Muscle layer of colon (tissue), 2 donors: ENCODE results near the gene TRANK1.

Source experiments
- H3K27ac ChIP-seq: one replicate; pipeline ENCODE4 v1.7.0; 2013; ENCODE audit warnings: low read depth, mild to moderate bottlenecking, low read length, moderate library complexity
- H3K27me3 ChIP-seq, 2 donors: one replicate each; pipeline ENCODE4 v1.7.0; 2013; ENCODE audit warnings: low read length in 2 of 2, mild to moderate bottlenecking in 2 of 2; ENCODE audit not compliant: insufficient read depth in 2 of 2, control insufficient read depth in 1 of 2
- H3K36me3 ChIP-seq: one replicate; pipeline ENCODE4 v1.7.0; 2013; ENCODE audit warnings: mild to moderate bottlenecking, low read length; ENCODE audit not compliant: insufficient read depth
- H3K4me1 ChIP-seq: one replicate; pipeline ENCODE4 v1.7.0; 2013; ENCODE audit warnings: mild to moderate bottlenecking, low read length; ENCODE audit not compliant: insufficient read depth
- H3K4me3 ChIP-seq, 2 donors: one replicate each; pipeline ENCODE4 v1.7.0; 2013; ENCODE audit warnings: low read length in 2 of 2, low read depth in 1 of 2, mild to moderate bottlenecking in 1 of 2, moderate library complexity in 1 of 2
- H3K9ac ChIP-seq: one replicate; pipeline ENCODE4 v1.7.0; 2013; ENCODE audit warnings: low read length
- H3K9me3 ChIP-seq: one replicate; pipeline ENCODE4 v1.7.0; 2013; ENCODE audit warnings: mild to moderate bottlenecking, low read length
- donor health status: abdominal sarcoma.
- donor health status: Adenocarcinoma of cecum.

Gene TRANK1

DNA sequence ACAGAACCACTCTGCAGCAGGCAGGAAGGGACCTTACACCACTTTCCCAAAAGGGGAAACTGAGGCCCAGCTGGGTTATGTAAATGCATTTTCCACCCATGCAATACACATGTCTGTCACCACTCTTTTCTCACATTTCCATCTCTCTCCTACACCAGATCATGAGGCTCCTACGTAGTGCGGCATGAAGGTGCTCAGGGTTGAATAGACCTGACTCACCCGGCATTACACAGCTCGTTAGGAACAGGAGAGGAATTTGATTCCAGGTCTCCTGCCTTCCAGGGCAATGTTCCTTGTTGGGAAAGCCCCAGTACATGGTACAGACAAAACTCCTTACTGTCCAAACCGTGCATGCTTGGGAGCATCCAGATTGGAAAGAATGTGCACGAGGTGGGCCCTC is 118.6 kb downstream of the TRANK1 start:
- H3K4me3 ChIP-seq: no peak overlapping the region
- H3K9ac ChIP-seq: no peak overlapping the region
- no peak overlapping the region for H3K27ac ChIP-seq
- no peaks in the 10 kb centered on the region for H3K27me3 ChIP-seq
- peaks cover 17% of the 10 kb centered on the region for H3K36me3 ChIP-seq
- no peaks in the 10 kb centered on the region for H3K4me1 ChIP-seq
- no peaks in the 10 kb centered on the region for H3K9me3 ChIP-seq

DNA sequence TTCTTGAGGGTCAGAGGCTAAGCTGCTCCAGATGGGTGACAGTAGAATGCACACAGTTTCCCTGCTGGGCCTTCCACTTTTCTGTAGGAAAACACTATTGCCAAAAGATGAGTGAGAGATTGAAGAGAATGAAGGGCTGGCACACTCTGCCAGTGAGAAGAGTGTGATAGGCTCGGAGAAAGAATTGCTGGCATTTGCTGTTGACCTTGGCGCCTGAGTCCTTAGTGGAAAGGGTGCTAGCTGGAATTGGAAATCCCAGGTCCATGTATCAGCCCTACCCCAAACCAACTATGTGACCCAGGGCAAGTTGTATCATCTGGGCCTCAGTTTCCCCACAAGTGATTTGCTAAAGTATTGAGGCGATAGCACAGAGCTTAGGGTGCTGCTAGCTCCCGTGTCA is 120.4 kb downstream of the TRANK1 start:
- Histone ChIP-seq H3K4me3 (no peak overlapping the region), H3K36me3 (peaks cover 17% of the 10 kb centered on the region), H3K27me3 (no peaks in the 10 kb centered on the region), H3K27ac (no peak overlapping the region), H3K4me1 (no peaks in the 10 kb centered on the region), H3K9ac (no peak overlapping the region), H3K9me3 (no peaks in the 10 kb centered on the region)

DNA sequence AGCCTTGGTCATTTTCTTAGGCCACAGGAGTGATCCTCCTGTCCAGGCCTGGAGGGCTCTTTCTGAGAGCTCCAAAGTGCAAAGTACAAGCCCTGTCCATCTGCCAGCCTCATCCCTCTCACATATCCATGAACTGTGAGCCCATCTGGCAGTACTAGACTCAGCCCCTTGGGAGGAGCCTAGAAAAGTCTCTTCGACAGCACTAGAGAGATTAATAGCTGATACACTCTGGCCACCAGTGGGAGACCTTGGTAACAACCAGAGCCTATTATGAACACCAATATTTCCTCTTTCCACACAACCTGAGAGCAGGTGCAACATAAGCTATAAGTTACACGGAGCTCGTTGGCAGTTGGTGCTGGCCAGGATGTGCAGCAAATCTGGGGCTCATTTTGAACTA is 121.0 kb downstream of the TRANK1 start:
- Histone ChIP-seq H3K4me1 (no peaks in the 10 kb centered on the region), H3K4me3 (no peak overlapping the region), H3K27me3 (no peaks in the 10 kb centered on the region), H3K27ac (no peak overlapping the region), H3K9ac (no peak overlapping the region), H3K9me3 (no peaks in the 10 kb centered on the region), H3K36me3 (peaks cover 17% of the 10 kb centered on the region)

DNA sequence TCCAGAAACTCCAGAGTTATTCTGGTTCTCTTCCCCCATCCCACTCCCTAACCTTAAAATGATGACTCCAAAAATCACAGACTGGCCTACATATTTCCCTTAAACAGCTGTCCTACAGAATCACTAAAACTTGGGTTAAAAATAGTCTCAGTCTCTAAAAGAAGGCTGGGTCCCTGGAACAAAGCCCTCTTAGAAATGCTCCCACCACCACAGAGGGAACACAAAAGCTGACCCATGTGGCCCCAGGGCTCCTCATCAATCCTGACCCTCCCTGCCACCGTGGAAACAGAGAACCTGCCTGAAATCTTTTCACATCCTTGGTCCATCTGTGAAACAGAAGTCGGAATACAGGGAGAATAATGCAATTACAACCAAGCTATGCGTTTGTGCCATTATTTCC is 124.8 kb downstream of the TRANK1 start:
- Histone ChIP-seq H3K9me3 (no peaks in the 10 kb centered on the region), H3K4me1 (no peaks in the 10 kb centered on the region), H3K27ac (no peak overlapping the region), H3K36me3 (no peaks in the 10 kb centered on the region), H3K4me3 (no peak overlapping the region), H3K9ac (no peak overlapping the region), H3K27me3 (no peaks in the 10 kb centered on the region)

DNA sequence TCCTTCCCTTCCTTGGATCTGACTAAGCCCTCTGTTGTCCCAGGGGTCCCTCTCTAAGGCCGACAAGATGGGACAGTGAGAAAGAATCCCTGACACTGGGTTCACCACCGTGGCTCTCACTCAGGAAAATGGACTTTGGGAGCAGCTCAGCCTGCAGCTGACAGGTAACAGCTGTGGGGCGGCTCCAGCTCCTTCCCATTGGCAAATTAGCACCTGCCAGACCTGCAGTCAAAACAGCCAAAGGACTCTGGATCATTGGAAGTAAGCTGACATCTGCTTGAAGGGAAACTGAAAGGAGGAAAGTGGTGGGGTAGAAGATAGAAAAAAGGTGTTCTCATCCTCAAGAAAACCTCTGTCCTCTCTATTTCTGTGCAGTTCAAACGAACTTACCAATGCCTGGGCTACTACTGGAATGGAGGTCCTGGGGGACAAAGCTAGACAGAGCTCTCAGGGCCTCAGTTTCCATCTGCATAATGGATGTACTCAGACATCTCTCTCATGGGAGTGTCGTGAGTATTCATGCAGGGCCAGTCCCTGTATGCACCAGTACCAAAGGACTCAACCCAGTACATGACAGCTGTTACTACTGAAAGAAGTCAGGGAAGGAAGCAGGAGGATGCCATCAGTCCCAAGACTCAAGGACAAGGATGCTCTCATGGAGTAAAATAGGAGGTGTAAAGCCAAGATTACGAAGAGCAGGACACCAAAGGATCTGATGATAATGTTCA is 126.9 kb downstream of the TRANK1 start:
- Histone ChIP-seq H3K36me3 (no peaks in the 10 kb centered on the region), H3K9ac (no peak overlapping the region), H3K27me3 (no peaks in the 10 kb centered on the region), H3K27ac (no peak overlapping the region), H3K9me3 (no peaks in the 10 kb centered on the region), H3K4me1 (no peaks in the 10 kb centered on the region), H3K4me3 (no peak overlapping the region)

DNA sequence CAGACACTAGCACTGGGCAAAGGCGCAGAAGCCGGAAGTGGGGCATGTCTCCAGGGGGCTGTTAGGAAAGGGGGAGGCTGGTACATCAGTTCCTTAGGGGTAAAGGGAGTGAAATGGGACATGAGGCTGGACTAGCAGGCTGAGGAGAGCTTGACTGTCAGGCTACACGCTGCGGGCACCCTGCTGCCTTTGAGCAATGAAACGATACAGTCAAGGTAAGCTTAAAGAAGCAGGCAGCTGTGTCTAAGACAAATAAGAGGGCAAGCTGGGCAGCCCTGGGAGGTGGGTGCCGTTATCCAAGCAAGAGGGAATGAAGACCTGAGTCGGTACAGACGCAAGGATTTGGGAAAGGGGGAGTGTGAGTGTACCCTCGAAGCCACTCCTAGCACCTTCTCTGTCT is 129.5 kb downstream of the TRANK1 start:
- Histone ChIP-seq H3K9ac (no peak overlapping the region), H3K9me3 (no peaks in the 10 kb centered on the region), H3K36me3 (no peaks in the 10 kb centered on the region), H3K27me3 (no peaks in the 10 kb centered on the region), H3K4me3 (no peak overlapping the region), H3K4me1 (no peaks in the 10 kb centered on the region), H3K27ac (no peak overlapping the region)

DNA sequence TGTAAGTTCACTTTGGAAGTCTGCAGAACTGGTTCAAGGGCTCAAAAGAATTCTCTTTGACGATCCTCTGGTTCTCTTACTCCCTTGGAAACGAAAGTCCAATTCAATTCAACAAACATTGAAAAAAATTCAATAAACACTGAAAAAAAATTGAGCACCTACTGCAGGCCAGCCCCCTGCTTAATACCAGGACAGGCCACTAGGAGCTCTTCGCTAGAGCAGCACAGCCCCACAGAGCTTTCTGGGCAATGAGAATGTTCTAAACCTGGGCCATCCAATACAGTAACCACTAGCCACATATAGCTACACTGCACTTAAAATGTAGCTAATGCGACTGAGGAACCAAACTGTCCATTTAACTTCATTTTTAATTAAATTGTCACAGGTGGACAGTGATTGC is 130.1 kb downstream of the TRANK1 start:
- no peak overlapping the region for H3K9ac ChIP-seq
- no peak overlapping the region for H3K27ac ChIP-seq
- no peaks in the 10 kb centered on the region for H3K36me3 ChIP-seq
- no peaks in the 10 kb centered on the region for H3K4me1 ChIP-seq
- no peaks in the 10 kb centered on the region for H3K27me3 ChIP-seq
- H3K4me3 ChIP-seq: no peak overlapping the region
- H3K9me3 ChIP-seq: no peaks in the 10 kb centered on the region

DNA sequence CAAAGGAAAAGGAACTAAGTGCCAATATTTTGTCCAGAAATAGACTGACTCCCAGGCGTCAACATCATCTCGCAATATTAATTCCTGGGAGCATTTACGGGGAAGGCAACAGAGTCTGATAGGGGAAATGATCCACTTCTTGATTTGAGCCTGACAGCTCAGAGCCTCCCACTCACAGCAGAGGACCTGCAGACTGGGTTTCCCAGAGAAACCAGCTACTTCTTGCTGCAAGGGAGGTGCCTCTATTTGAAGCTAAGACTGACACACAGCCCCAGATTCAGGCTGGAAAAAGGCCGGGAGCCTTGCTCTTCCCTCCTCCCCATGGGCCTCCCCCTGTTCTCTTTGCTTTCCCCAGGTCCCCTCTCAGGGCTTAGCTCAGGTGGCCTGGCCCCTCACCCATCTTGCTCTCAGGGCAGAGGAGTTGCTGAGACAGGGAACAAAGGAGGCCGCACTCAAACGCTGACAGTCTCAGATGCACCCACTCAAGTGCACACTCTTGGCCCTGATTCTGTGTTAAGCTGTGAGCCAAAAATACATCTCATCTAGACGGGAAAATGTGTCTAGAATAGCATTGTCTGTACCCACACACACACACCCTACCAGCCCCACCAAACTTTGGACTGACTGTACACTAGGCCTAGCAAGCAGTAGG is 130.7 kb downstream of the TRANK1 start:
- Histone ChIP-seq H3K9me3 (no peaks in the 10 kb centered on the region), H3K36me3 (no peaks in the 10 kb centered on the region), H3K9ac (no peak overlapping the region), H3K4me3 (no peak overlapping the region), H3K27me3 (no peaks in the 10 kb centered on the region), H3K27ac (no peak overlapping the region), H3K4me1 (no peaks in the 10 kb centered on the region)

DNA sequence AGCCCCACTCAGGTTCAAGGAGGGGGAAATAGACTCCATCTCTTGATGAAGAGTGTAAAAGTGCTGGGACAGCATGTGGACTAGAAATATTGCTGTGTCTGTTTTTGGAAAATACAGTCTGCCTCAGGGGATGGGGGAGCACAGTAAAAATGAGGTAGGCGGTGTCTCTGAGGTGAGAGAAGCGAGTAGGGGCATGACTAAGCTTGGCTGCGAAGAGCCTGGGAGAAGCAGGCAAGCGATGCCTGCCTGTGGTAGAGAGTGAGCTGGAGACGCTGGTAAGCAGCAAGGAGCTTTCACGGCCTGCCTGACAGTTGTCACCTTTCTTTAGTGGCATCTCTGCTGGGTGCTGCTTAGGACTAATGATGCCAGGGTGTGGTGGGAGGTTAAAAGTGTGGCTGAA is 131.5 kb downstream of the TRANK1 start:
- no peak overlapping the region for H3K4me3 ChIP-seq
- no peaks in the 10 kb centered on the region for H3K9me3 ChIP-seq
- H3K27me3 ChIP-seq: no peaks in the 10 kb centered on the region
- H3K27ac ChIP-seq: no peak overlapping the region
- H3K36me3 ChIP-seq: no peaks in the 10 kb centered on the region
- H3K4me1 ChIP-seq: no peaks in the 10 kb centered on the region
- no peak overlapping the region for H3K9ac ChIP-seq

DNA sequence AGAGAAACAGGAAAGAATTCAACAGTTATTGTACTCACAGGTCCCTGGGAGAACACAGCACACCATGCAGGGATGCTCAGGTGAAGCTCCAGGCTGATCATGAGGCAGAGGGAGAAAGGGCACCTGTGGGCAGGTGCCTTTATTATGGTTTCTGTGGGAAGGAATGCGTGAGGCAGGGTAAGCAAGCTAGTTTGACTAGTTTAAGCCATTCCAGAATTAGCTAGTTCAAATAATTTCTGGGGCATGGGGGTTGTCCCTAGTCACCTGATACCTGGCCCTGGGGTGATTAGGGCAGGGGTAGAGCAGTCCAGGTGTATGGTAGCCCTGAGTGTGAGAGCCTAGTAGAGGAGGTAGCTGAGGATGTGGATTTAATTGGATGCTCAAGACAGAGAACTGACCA is 132.6 kb downstream of the TRANK1 start:
- no peaks in the 10 kb centered on the region for H3K9me3 ChIP-seq
- no peak overlapping the region for H3K9ac ChIP-seq
- H3K4me1 ChIP-seq: no peaks in the 10 kb centered on the region
- H3K27ac ChIP-seq: no peak overlapping the region
- no peaks in the 10 kb centered on the region for H3K36me3 ChIP-seq
- no peak overlapping the region for H3K4me3 ChIP-seq
- no peaks in the 10 kb centered on the region for H3K27me3 ChIP-seq

DNA sequence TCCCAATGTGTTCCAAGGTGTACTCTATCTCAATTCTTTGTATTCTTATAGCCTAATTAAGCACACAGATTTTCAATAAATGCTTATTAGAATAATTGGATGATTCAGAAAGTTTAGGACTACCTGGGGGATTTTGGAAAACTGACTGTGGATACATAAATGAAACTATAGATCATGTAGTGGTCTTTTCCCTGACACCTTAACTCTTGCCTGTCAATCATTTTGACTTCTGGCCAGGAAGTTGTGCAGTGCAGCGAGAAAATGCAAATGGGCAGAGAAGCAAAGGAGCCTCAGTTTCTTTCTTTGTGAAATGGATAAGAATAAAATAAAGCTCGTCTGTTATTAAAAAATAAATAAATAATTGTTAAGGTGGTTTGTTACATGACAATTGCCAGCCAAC is 133.1 kb downstream of the TRANK1 start:
- no peaks in the 10 kb centered on the region for H3K4me1 ChIP-seq

More for the DNA sequence above, 133.1 kb downstream of the TRANK1 start:
- Histone ChIP-seq H3K4me3 (no peak overlapping the region), H3K27ac (no peak overlapping the region), H3K9me3 (no peaks in the 10 kb centered on the region), H3K27me3 (no peaks in the 10 kb centered on the region), H3K9ac (no peak overlapping the region), H3K36me3 (no peaks in the 10 kb centered on the region)
